Purkinje cell (primary cell): ENCODE measurements around the gene THOC7. TPM values are rescaled to one million over a fixed set of nuclear protein-coding genes. Genes with fewer than 3 reads are reported as not detected.

Experiments
- polyA plus RNA-seq: library from polyadenylated mRNA; unstranded; fragments of >200 nt; fragmentation: Nextera tagmentation; gene quantifications from 2 replicates; pipeline ENCODE4 v1.2.1, GENCODE V29; 2014

THOC7 gene
- polyA plus RNA-seq: 296 and 361 TPM in 2 replicates

GRCh38 chr3:63863150-63864007 is at the start of gene THOC7, which contains the start of gene ATXN7:
TSS of gene THOC7 (minus strand) at chr3:63863805. CDS start at chr3:63863790, 15 bp downstream.
TSS of gene ATXN7 (plus strand) at chr3:63863867. CDS start at chr3:63912599, 48,732 bp downstream.

GRCh38 chr3:63911873-63912767 is 48.5 kb upstream of the THOC7 start, which contains the start of gene SCAANT1:
TSS of gene SCAANT1 (minus strand) at chr3:63912383.

GRCh38 chr3:63819151-63819398 is 44.5 kb downstream of the THOC7 start, which contains the start of gene C3orf49:
TSS of gene C3orf49 (plus strand) at chr3:63819299. CDS start at chr3:63819472, 173 bp downstream.

Other genes starting within 250 kb of the THOC7 start
- gene SNTN, start 211.1 kb downstream of the THOC7 start, polyA plus RNA-seq: 3.5 TPM in 1 of 2 replicates, not detected in the other
- gene C3orf49, start 44.5 kb downstream of the THOC7 start, polyA plus RNA-seq: 1.2 TPM in 1 of 2 replicates, not detected in the other
- 0.38 and 2.9 TPM in 2 replicates for gene ATXN7, start 62 bp upstream of the THOC7 start, polyA plus RNA-seq
- not detected in 2 replicates for gene SCAANT1, start 48.6 kb upstream of the THOC7 start, polyA plus RNA-seq
- gene PSMD6, start 159.7 kb upstream of the THOC7 start, polyA plus RNA-seq: 199 and 201 TPM in 2 replicates